Mesenchymal stem cell (in vitro differentiated cells and primary cell): ENCODE data around the gene SPATA24.

ENCODE experiments used
- DNase-seq: peaks from one replicate; pipeline ENCODE4 v3.0.0-alpha.2; 2013
- H2AFZ ChIP-seq: one replicate; pipeline ENCODE4 v1.6.1; 2013; ENCODE audit warnings: low read depth, mild to moderate bottlenecking, control low read depth, inconsistent platforms, low read length, moderate library complexity
- H2AK5ac ChIP-seq: 2 replicates; pipeline ENCODE4 v1.6.1; 2013; ENCODE audit warnings: low read length, moderate library complexity, mild to moderate bottlenecking, inconsistent platforms; ENCODE audit not compliant: severe bottlenecking
- H2BK120ac ChIP-seq: one replicate; pipeline ENCODE4 v1.6.1; 2013; ENCODE audit warnings: low read depth, mild to moderate bottlenecking, inconsistent platforms, low read length, moderate library complexity
- H2BK12ac ChIP-seq, 2 experiments: one replicate each; pipeline ENCODE4 v1.6.1; 2013; ENCODE audit warnings: inconsistent platforms in 2 of 2, low read length in 2 of 2, mild to moderate bottlenecking in 2 of 2, moderate library complexity in 2 of 2, control low read depth in 1 of 2
- H2BK15ac ChIP-seq: one replicate; pipeline ENCODE4 v1.6.1; 2013; ENCODE audit warnings: mild to moderate bottlenecking, low read depth, inconsistent platforms; ENCODE audit not compliant: poor library complexity, severe bottlenecking
- H2BK5ac ChIP-seq: 2 replicates; pipeline ENCODE4 v1.6.1; 2013; ENCODE audit warnings: low read depth, mild to moderate bottlenecking, low read length, control low read depth, inconsistent platforms; ENCODE audit not compliant: poor library complexity, severe bottlenecking
- H3K14ac ChIP-seq, 2 experiments: one replicate each; pipeline ENCODE4 v1.6.1; 2013; ENCODE audit warnings: inconsistent platforms in 2 of 2, low read length in 2 of 2, control low read depth in 1 of 2, mild to moderate bottlenecking in 1 of 2, moderate library complexity in 1 of 2
- H3K18ac ChIP-seq, 2 experiments: one replicate each; pipeline ENCODE4 v1.6.1; 2013; ENCODE audit warnings: inconsistent platforms in 2 of 2, low read length in 2 of 2, control low read depth in 1 of 2, low read depth in 1 of 2, mild to moderate bottlenecking in 1 of 2
- H3K23ac ChIP-seq, 2 experiments: one replicate each; pipeline ENCODE4 v1.6.1; 2013; ENCODE audit warnings: inconsistent platforms in 2 of 2, low read length in 2 of 2, mild to moderate bottlenecking in 2 of 2, moderate library complexity in 2 of 2, control low read depth in 1 of 2
- H3K27ac ChIP-seq: 2 replicates; pipeline ENCODE4 v1.5.1; 2013; ENCODE audit warnings: mild to moderate bottlenecking, moderate library complexity, low read length, control low read depth, inconsistent platforms; ENCODE audit not compliant: poor library complexity, severe bottlenecking
- H3K27me3 ChIP-seq, 2 experiments: 2 replicates each; pipeline versions ENCODE4 v1.6.1 to v1.7.0; 2013; ENCODE audit warnings: low read length in 2 of 2, mild to moderate bottlenecking in 2 of 2, moderate library complexity in 2 of 2, control low read depth in 1 of 2, inconsistent platforms in 1 of 2; ENCODE audit not compliant: control insufficient read depth in 1 of 2, insufficient read depth in 1 of 2
- H3K36me3 ChIP-seq, 2 experiments: 2 replicates each; pipeline versions ENCODE4 v1.6.1 to v1.7.0; 2013; ENCODE audit warnings: low read length in 2 of 2, control low read depth in 1 of 2, inconsistent platforms in 1 of 2, low read depth in 1 of 2, mild to moderate bottlenecking in 1 of 2; ENCODE audit not compliant: insufficient read depth in 2 of 2, control insufficient read depth in 1 of 2
- H3K4ac ChIP-seq, 2 experiments: one replicate each; pipeline ENCODE4 v1.6.1; 2013; ENCODE audit warnings: inconsistent platforms in 2 of 2, low read length in 2 of 2, mild to moderate bottlenecking in 2 of 2, moderate library complexity in 2 of 2, control low read depth in 1 of 2, low read depth in 1 of 2
- H3K4me1 ChIP-seq: 2 replicates; pipeline ENCODE4 v1.6.1; 2013; ENCODE audit warnings: low read depth, low read length, control low read depth; ENCODE audit not compliant: control insufficient read depth, insufficient read depth
- H3K4me2 ChIP-seq: 2 replicates; pipeline ENCODE4 v1.6.1; 2013; ENCODE audit warnings: low read length, mild to moderate bottlenecking, inconsistent platforms; ENCODE audit not compliant: poor library complexity, severe bottlenecking
- H3K4me3 ChIP-seq, 2 experiments: 2 replicates each; pipeline versions ENCODE4 v1.5.1 to v1.7.0; 2013; ENCODE audit warnings: low read length in 2 of 2, mild to moderate bottlenecking in 2 of 2, control low read depth in 1 of 2, low read depth in 1 of 2; ENCODE audit not compliant: insufficient read depth in 1 of 2
- H3K79me1 ChIP-seq: replicated peaks from 2 replicates; pipeline ENCODE4 v1.6.1; 2013; ENCODE audit warnings: mild to moderate bottlenecking, control low read depth, low read length, inconsistent platforms; ENCODE audit not compliant: poor library complexity, severe bottlenecking
- H3K9ac ChIP-seq: 2 replicates; pipeline ENCODE4 v1.7.0; 2013; ENCODE audit warnings: mild to moderate bottlenecking, low read length, moderate library complexity
- H3K9me3 ChIP-seq: 2 replicates; pipeline ENCODE4 v1.7.0; 2013; ENCODE audit warnings: mild to moderate bottlenecking, low read length; ENCODE audit not compliant: control insufficient read depth
- H4K8ac ChIP-seq: one replicate; pipeline ENCODE4 v1.6.1; 2013; ENCODE audit warnings: inconsistent platforms, mild to moderate bottlenecking, low read length, moderate library complexity
- H4K91ac ChIP-seq: one replicate; pipeline ENCODE4 v1.6.1; 2013; ENCODE audit warnings: mild to moderate bottlenecking, low read length, inconsistent platforms
- WGBS: methylation state at CpG from one replicate; pipeline ENCODE4 v1.1.7; 2013; ENCODE audit warnings: mixed read lengths; 5-methylcytosine and 5-hydroxymethylcytosine counted together

Gene SPATA24

GRCh38 chr5:139376364-139376763 lies 27.5 kb downstream of the SPATA24 start:
- DNase-seq = no peak
- H3K27ac ChIP-seq = no peak overlapping the region
- H3K9me3 ChIP-seq = no peaks in the 10 kb centered on the region
- H3K4me3 ChIP-seq = no peak overlapping the region
- no peak overlapping the region for H3K14ac ChIP-seq
- no peaks in the 10 kb centered on the region for H3K27me3 ChIP-seq
- no peak overlapping the region for H4K91ac ChIP-seq
- peaks cover 7% of the 10 kb centered on the region for H3K4me1 ChIP-seq
- H3K4ac ChIP-seq = no peak overlapping the region
- no peak overlapping the region for H2BK120ac ChIP-seq
- H3K79me1 ChIP-seq = peaks cover 2% of the 10 kb centered on the region
- no peak overlapping the region for H3K18ac ChIP-seq
- H2AFZ ChIP-seq = no peak overlapping the region
- H2BK15ac ChIP-seq = no peak overlapping the region
- no peak overlapping the region for H3K9ac ChIP-seq
- H3K4me2 ChIP-seq = no peak overlapping the region
- H3K23ac ChIP-seq = no peak overlapping the region
- H2BK5ac ChIP-seq = no peak overlapping the region
- no peak overlapping the region for H2AK5ac ChIP-seq
- WGBS = 86% methylated on average over 7 of the region's 7 CpGs
- no peak overlapping the region for H4K8ac ChIP-seq
- no peak overlapping the region for H2BK12ac ChIP-seq
- peaks cover 34 to 36% of the 10 kb centered on the region in 2 experiments for H3K36me3 ChIP-seq

GRCh38 chr5:139374909-139375308 lies 29.0 kb downstream of the SPATA24 start:
- no peak overlapping the region for H2BK120ac ChIP-seq
- H3K14ac ChIP-seq = no peak overlapping the region
- no peak overlapping the region for H2BK5ac ChIP-seq
- no peaks in the 10 kb centered on the region for H3K27me3 ChIP-seq
- no peaks in the 10 kb centered on the region for H3K9me3 ChIP-seq
- no peak overlapping the region for H4K8ac ChIP-seq
- no peak overlapping the region for H3K9ac ChIP-seq
- no peak overlapping the region for H2AFZ ChIP-seq
- WGBS = 100% methylated on average over 2 of the region's 2 CpGs
- H3K18ac ChIP-seq = no peak overlapping the region
- H3K4me1 ChIP-seq = peaks cover 2% of the 10 kb centered on the region
- DNase-seq = no peak
- H3K27ac ChIP-seq = no peak overlapping the region
- no peak overlapping the region for H2BK12ac ChIP-seq
- no peak overlapping the region for H3K4ac ChIP-seq
- no peak overlapping the region for H3K4me3 ChIP-seq
- no peak overlapping the region for H3K4me2 ChIP-seq
- peaks cover 8% of the 10 kb centered on the region for H3K79me1 ChIP-seq
- H2AK5ac ChIP-seq = no peak overlapping the region
- no peak overlapping the region for H3K23ac ChIP-seq
- H2BK15ac ChIP-seq = no peak overlapping the region
- H4K91ac ChIP-seq = no peak overlapping the region
- H3K36me3 ChIP-seq = peaks cover 45 to 47% of the 10 kb centered on the region in 2 experiments

GRCh38 chr5:139371482-139372435 lies 32.1 kb downstream of the SPATA24 start:
- H3K4me3 ChIP-seq = no peak overlapping the region
- H3K4ac ChIP-seq = no peak overlapping the region
- no peak overlapping the region for H2AFZ ChIP-seq
- 97% methylated on average over 5 of the region's 7 CpGs for WGBS
- no peak overlapping the region for H3K4me2 ChIP-seq
- H3K23ac ChIP-seq = no peak overlapping the region
- no peak overlapping the region for H3K27ac ChIP-seq
- no peak for DNase-seq
- no peaks in the 10 kb centered on the region for H3K9me3 ChIP-seq
- H4K91ac ChIP-seq = no peak overlapping the region
- no peak overlapping the region for H2BK5ac ChIP-seq
- no peak overlapping the region for H2BK120ac ChIP-seq
- no peaks in the 10 kb centered on the region for H3K27me3 ChIP-seq
- peaks cover 34 to 69% of the 10 kb centered on the region in 2 experiments for H3K36me3 ChIP-seq
- peaks cover 11% of the 10 kb centered on the region for H3K79me1 ChIP-seq
- no peak overlapping the region for H3K18ac ChIP-seq
- no peak overlapping the region for H3K9ac ChIP-seq
- H3K4me1 ChIP-seq = no peaks in the 10 kb centered on the region
- no peak overlapping the region for H2BK15ac ChIP-seq
- H3K14ac ChIP-seq = no peak overlapping the region
- H2AK5ac ChIP-seq = no peak overlapping the region
- no peak overlapping the region for H4K8ac ChIP-seq
- H2BK12ac ChIP-seq = no peak overlapping the region

GRCh38 chr5:139369181-139369580 lies 34.7 kb downstream of the SPATA24 start:
- peak overlapping the region; percentile 9 for H3K9ac ChIP-seq
- H2BK15ac ChIP-seq = no peak overlapping the region
- H3K36me3 ChIP-seq = peaks cover 40 to 79% of the 10 kb centered on the region in 2 experiments
- no peaks in the 10 kb centered on the region for H3K27me3 ChIP-seq
- H3K14ac ChIP-seq = no peak overlapping the region
- no peak overlapping the region for H4K8ac ChIP-seq
- DNase-seq = no peak
- H3K4me3 ChIP-seq = no peak overlapping the region
- H3K23ac ChIP-seq = no peak overlapping the region
- H4K91ac ChIP-seq = no peak overlapping the region
- H2AK5ac ChIP-seq = no peak overlapping the region
- no peak overlapping the region for H3K4me2 ChIP-seq
- peak overlapping the region; percentile 29 for H3K27ac ChIP-seq
- no peak overlapping the region for H2AFZ ChIP-seq
- no peaks in the 10 kb centered on the region for H3K9me3 ChIP-seq
- no peak overlapping the region for H2BK120ac ChIP-seq
- H3K18ac ChIP-seq = no peak overlapping the region
- WGBS = 80% methylated on average over 1 of the region's 1 CpG
- H3K4ac ChIP-seq = no peak overlapping the region
- H3K79me1 ChIP-seq = peaks cover 13% of the 10 kb centered on the region
- H2BK12ac ChIP-seq = no peak overlapping the region
- no peaks in the 10 kb centered on the region for H3K4me1 ChIP-seq
- H2BK5ac ChIP-seq = no peak overlapping the region
